ENCODE measurements around the gene TPPP3. TPM values are rescaled to one million over a fixed set of nuclear protein-coding genes. Genes with fewer than 3 reads are reported as not detected.

The TPPP3 gene
- total RNA-seq, 1 donor from 2014 or later = 4.7 TPM

Other genes starting within 250 kb of the TPPP3 start
- gene B3GNT9, start 242.5 kb downstream of the TPPP3 start, total RNA-seq = 4.5 and 5.1 TPM in 2 replicates
- gene TRADD, start 233.6 kb downstream of the TPPP3 start, total RNA-seq = 0.68 and 0.70 TPM in 2 replicates
- gene FBXL8, start 233.5 kb downstream of the TPPP3 start, total RNA-seq = 0.44 TPM in 1 of 2 replicates, not detected in the other
- 1.3 TPM in 1 of 2 replicates, not detected in the other for gene HSF4, start 228.8 kb downstream of the TPPP3 start, total RNA-seq
- 4.5 and 5.8 TPM in 2 replicates for gene NOL3, start 223.0 kb downstream of the TPPP3 start, total RNA-seq
- gene MATCAP1, start 209.5 kb downstream of the TPPP3 start, total RNA-seq = 90.9 and 97.7 TPM in 2 replicates
- 0.30 and 0.44 TPM in 2 replicates for gene EXOC3L1, start 203.4 kb downstream of the TPPP3 start, total RNA-seq
- 89.7 and 97.0 TPM in 2 replicates for gene E2F4, start 201.3 kb downstream of the TPPP3 start, total RNA-seq
- 3.9 and 4.5 TPM in 2 replicates for gene ELMO3, start 194.4 kb downstream of the TPPP3 start, total RNA-seq
- gene TMEM208, start 166.4 kb downstream of the TPPP3 start, total RNA-seq = 35.7 and 36.1 TPM in 2 replicates
- gene FHOD1, start 146.0 kb downstream of the TPPP3 start, total RNA-seq = 39.9 and 45.5 TPM in 2 replicates
- 3.3 and 4.4 TPM in 2 replicates for gene SLC9A5, start 144.5 kb downstream of the TPPP3 start, total RNA-seq
- gene PLEKHG4, start 114.0 kb downstream of the TPPP3 start, total RNA-seq = 3.7 and 4.0 TPM in 2 replicates
- gene KCTD19, start 66.8 kb downstream of the TPPP3 start, total RNA-seq = 1.1 and 1.3 TPM in 2 replicates
- gene LRRC36, start 66.7 kb downstream of the TPPP3 start, total RNA-seq = 0.21 TPM in 1 of 2 replicates, not detected in the other
- 9.5 and 10.2 TPM in 2 replicates for gene ZDHHC1, start 23.0 kb upstream of the TPPP3 start, total RNA-seq
- 3.8 and 4.7 TPM in 2 replicates for gene HSD11B2, start 37.6 kb upstream of the TPPP3 start, total RNA-seq
- gene ATP6V0D1, start 87.7 kb upstream of the TPPP3 start, total RNA-seq = 54.7 and 55.4 TPM in 2 replicates
- gene AGRP, start 90.0 kb upstream of the TPPP3 start, total RNA-seq = not detected in 2 replicates
- gene RIPOR1, start 135.3 kb upstream of the TPPP3 start, total RNA-seq = 60.6 and 65.7 TPM in 2 replicates
- gene CTCF, start 169.0 kb upstream of the TPPP3 start, total RNA-seq = 78.8 and 79.8 TPM in 2 replicates